GM23338 (cell line): ENCODE data around the gene PIK3C2B. TPM values are rescaled to one million over a fixed set of nuclear protein-coding genes. Genes with fewer than 3 reads are reported as not detected.

ENCODE experiments used
- ATAC-seq: fragments of 200-7000 bp; cut with Tn5 transposase; 3 replicates; pipeline ENCODE4 v1.9.1; 2020
- DNase-seq: peaks from one replicate; pipeline ENCODE4 v3.0.0-alpha.2; 2015; ENCODE audit warnings: low spot score
- H2AFZ ChIP-seq: fragments of 200-600 bp; sonication (generic); 2 replicates; pipeline ENCODE4 v1.8.0; 2016; ENCODE audit warnings: antibody characterized with exemption, mild to moderate bottlenecking, moderate library complexity
- H3F3A ChIP-seq: fragments of 200-600 bp; sonication (generic); replicated peaks from 2 replicates; pipeline ENCODE4 v1.8.0; 2017; ENCODE audit warnings: antibody characterized with exemption, mixed run types, low read depth
- H3K27ac ChIP-seq: fragments of 200-600 bp; sonication (generic); 2 replicates; pipeline ENCODE4 v1.6.1; 2016; ENCODE audit warnings: low read depth
- H3K27me3 ChIP-seq: fragments of 200-600 bp; sonication (generic); 2 replicates; pipeline ENCODE4 v1.8.0; 2016; ENCODE audit warnings: mild to moderate bottlenecking, mixed run types, moderate library complexity; ENCODE audit not compliant: insufficient read depth
- H3K36me3 ChIP-seq: fragments of 200-600 bp; sonication (generic); 2 replicates; pipeline ENCODE4 v1.8.0; 2016; ENCODE audit warnings: mild to moderate bottlenecking; ENCODE audit not compliant: insufficient read depth
- H3K4me1 ChIP-seq: fragments of 200-600 bp; sonication (generic); 2 replicates; pipeline ENCODE4 v1.8.0; 2016; ENCODE audit warnings: mild to moderate bottlenecking, moderate library complexity; ENCODE audit not compliant: insufficient read depth
- H3K4me2 ChIP-seq: fragments of 200-600 bp; sonication (generic); 2 replicates; pipeline ENCODE4 v1.7.1; 2017; ENCODE audit warnings: mixed run types
- H3K4me3 ChIP-seq: fragments of 200-600 bp; sonication (generic); 2 replicates; pipeline ENCODE4 v1.6.1; 2016; ENCODE audit warnings: mixed run types
- H3K79me2 ChIP-seq: fragments of 200-600 bp; sonication (generic); replicated peaks from 2 replicates; pipeline ENCODE4 v1.8.0; 2017; ENCODE audit warnings: mild to moderate bottlenecking; ENCODE audit not compliant: insufficient read depth
- H3K9me2 ChIP-seq: fragments of 200-600 bp; sonication (generic); 2 replicates; pipeline ENCODE4 v1.8.0; 2017; ENCODE audit not compliant: insufficient read depth
- H4K20me1 ChIP-seq: fragments of 200-600 bp; sonication (generic); replicated peaks from 2 replicates; pipeline ENCODE4 v1.8.0; 2017; ENCODE audit warnings: mild to moderate bottlenecking; ENCODE audit not compliant: insufficient read depth
- H3K27ac Mint-ChIP-seq: 2 replicates; pipeline ENCODE4 v1.8.0; 2020; ENCODE audit warnings: inconsistent platforms, mild to moderate bottlenecking, moderate library complexity, mixed read lengths
- H3K27me3 Mint-ChIP-seq: 3 replicates; pipeline ENCODE4 v1.8.0; 2022; ENCODE audit warnings: low read depth, mild to moderate bottlenecking, moderate library complexity, mixed read lengths, inconsistent platforms; ENCODE audit not compliant: insufficient read depth, poor library complexity
- H3K36me3 Mint-ChIP-seq: 3 replicates; pipeline ENCODE4 v1.8.0; 2021; ENCODE audit warnings: low read depth, mild to moderate bottlenecking, inconsistent platforms, moderate library complexity, mixed read lengths
- H3K4me1 Mint-ChIP-seq: 3 replicates; pipeline ENCODE4 v1.8.0; 2020; ENCODE audit warnings: mild to moderate bottlenecking, inconsistent platforms, mixed read lengths
- H3K4me3 Mint-ChIP-seq: 3 replicates; pipeline ENCODE4 v1.8.0; 2021; ENCODE audit warnings: moderate library complexity, mild to moderate bottlenecking, inconsistent platforms, mixed read lengths
- H3K9me3 Mint-ChIP-seq: 3 replicates; pipeline ENCODE4 v1.8.0; 2020; ENCODE audit warnings: moderate library complexity, mild to moderate bottlenecking, inconsistent platforms, mixed read lengths
- CREB1 ChIP-seq: fragments of 250-450 bp; sonication (Bioruptor Pico); IDR thresholded peaks from 2 replicates; pipeline ENCODE4 v1.5.0; 2020; ENCODE audit warnings: low read depth, mild to moderate bottlenecking, moderate library complexity
- CTCF ChIP-seq, 2 experiments: fragments of 200-600 bp in 1 of 2; sonication (generic) in 1 of 2; conservative IDR thresholded peaks; 2 replicates each; pipeline versions ENCODE4 v1.5.1 to v1.6.1; 2016 to 2017; ENCODE audit warnings: antibody characterized with exemption in 2 of 2, low read depth in 2 of 2, mild to moderate bottlenecking in 2 of 2, moderate library complexity in 1 of 2
- ETS1 ChIP-seq: IDR thresholded peaks from 2 replicates; pipeline ENCODE4 v1.6.1; 2016; ENCODE audit warnings: antibody characterized with exemption
- EZH2 ChIP-seq: fragments of 200-600 bp; sonication (generic); IDR thresholded peaks from one replicate; pipeline ENCODE4 v1.8.0; 2017; ENCODE audit warnings: antibody characterized with exemption, mild to moderate bottlenecking, low read depth; ENCODE audit not compliant: unreplicated experiment
- EZH2phosphoT487 ChIP-seq: fragments of 200-600 bp; sonication (generic); IDR thresholded peaks from one replicate; pipeline ENCODE4 v1.8.1; 2018; ENCODE audit warnings: antibody characterized with exemption; ENCODE audit not compliant: unreplicated experiment
- JUNB ChIP-seq: IDR thresholded peaks from one replicate; pipeline ENCODE4 v1.6.1; 2016; ENCODE audit warnings: antibody characterized with exemption; ENCODE audit not compliant: unreplicated experiment
- NANOG ChIP-seq: IDR thresholded peaks from 2 replicates; pipeline ENCODE4 v1.6.1; 2016; ENCODE audit warnings: antibody characterized with exemption, borderline replicate concordance
- POLR2AphosphoS5 ChIP-seq: IDR thresholded peaks from 2 replicates; pipeline ENCODE4 v1.6.1; 2016; ENCODE audit warnings: antibody characterized with exemption, low read depth
- REST ChIP-seq: IDR thresholded peaks from one replicate; pipeline ENCODE4 v1.6.1; 2018; ENCODE audit warnings: antibody characterized with exemption; ENCODE audit not compliant: unreplicated experiment
- STAT1 ChIP-seq: IDR thresholded peaks from one replicate; pipeline ENCODE4 v1.6.1; 2016; ENCODE audit warnings: antibody characterized with exemption; ENCODE audit not compliant: unreplicated experiment
- ZNF114 ChIP-seq: fragments of 250-450 bp; sonication (Bioruptor Pico); IDR thresholded peaks from 2 replicates; pipeline ENCODE4 v1.5.0; 2020; ENCODE audit warnings: mild to moderate bottlenecking, moderate library complexity
- ZNF331 ChIP-seq: fragments of 250-450 bp; sonication (Bioruptor Pico); IDR thresholded peaks from 2 replicates; pipeline ENCODE4 v1.5.0; 2020; ENCODE audit warnings: low read depth, mild to moderate bottlenecking, moderate library complexity
- ZNF462 ChIP-seq: fragments of 250-450 bp; sonication (Bioruptor Pico); IDR thresholded peaks from 2 replicates; pipeline ENCODE4 v1.5.0; 2020; ENCODE audit warnings: mild to moderate bottlenecking, moderate library complexity
- polyA plus RNA-seq: library from polyadenylated mRNA; unstranded; fragments of >200 nt; fragmentation: Nextera tagmentation; extraction: Ambion mirVana; gene quantifications from 2 replicates; pipeline ENCODE4 v1.2.1, GENCODE V29; 2016
- total RNA-seq: library from RNA; depleted of rRNA; stranded (reverse); fragments of >200 nt; shearing (Covaris generic); gene quantifications from 2 replicates; pipeline ENCODE4 v1.2.3, GENCODE V29; 2014

PIK3C2B gene
- total and polyA plus RNA-seq, 2 experiments from 2014 or later = 4.8 to 19.0 TPM

- H3K27me3 Mint-ChIP-seq = peaks cover 24% of the 10 kb centered on the region
- H3K4me1 Mint-ChIP-seq = peaks cover 41% of the 10 kb centered on the region
- Histone ChIP-seq H3K27ac (no peak overlapping the region), H2AFZ (no peak overlapping the region), H3K27me3 (no peaks in the 10 kb centered on the region), H3K4me2 (no peak overlapping the region), H3K4me1 (peaks cover 17% of the 10 kb centered on the region), H3K9me2 (no peaks in the 10 kb centered on the region), H3K79me2 (no peaks in the 10 kb centered on the region), H3K36me3 (peaks cover 3% of the 10 kb centered on the region; the same call in 1 of the 2 replicates), H3K4me3 (no peak overlapping the region), H3F3A (0 out of 2 replicates have a peak, but pooled peaks cover 2% of the 10 kb centered on the region), H4K20me1 (no peaks in the 10 kb centered on the region)
- ATAC-seq (no peak), DNase-seq (no peak)
- no peaks in the 10 kb centered on the region; the same call in 2 of the 3 replicates for H3K9me3 Mint-ChIP-seq
- peaks cover 33% of the 10 kb centered on the region for H3K36me3 Mint-ChIP-seq
- no peak overlapping the region for H3K4me3 Mint-ChIP-seq
- no peak overlapping the region for H3K27ac Mint-ChIP-seq
- TF ChIP-seq STAT1 (no peak), CREB1 (CRISPR knock-in tag) (no peak), ZNF114 (CRISPR knock-in tag) (no peak), ETS1 (no peak), EZH2phosphoT487 (no peak), CTCF (conservative IDR thresholded peaks at IDR 0.05; ENCODE audit: low read depth in 2 of 2) (no peak), ZNF331 (CRISPR knock-in tag) (no peak), ZNF462 (CRISPR knock-in tag) (no peak), EZH2 (no peak), NANOG (no peak), JUNB (no peak), POLR2AphosphoS5 (no peak), REST (no peak)
Measured at GRCh38 chr1:204448344-204448964, 46.2 kb downstream of the PIK3C2B start.
